ENCODE measurements around the gene METTL22.
"Not testable (repeated sequence)": the region's sequence is repeated elsewhere in the genome, so short reads cannot be mapped to it uniquely, and the experiment has no call there.

Gene METTL22

DNA sequence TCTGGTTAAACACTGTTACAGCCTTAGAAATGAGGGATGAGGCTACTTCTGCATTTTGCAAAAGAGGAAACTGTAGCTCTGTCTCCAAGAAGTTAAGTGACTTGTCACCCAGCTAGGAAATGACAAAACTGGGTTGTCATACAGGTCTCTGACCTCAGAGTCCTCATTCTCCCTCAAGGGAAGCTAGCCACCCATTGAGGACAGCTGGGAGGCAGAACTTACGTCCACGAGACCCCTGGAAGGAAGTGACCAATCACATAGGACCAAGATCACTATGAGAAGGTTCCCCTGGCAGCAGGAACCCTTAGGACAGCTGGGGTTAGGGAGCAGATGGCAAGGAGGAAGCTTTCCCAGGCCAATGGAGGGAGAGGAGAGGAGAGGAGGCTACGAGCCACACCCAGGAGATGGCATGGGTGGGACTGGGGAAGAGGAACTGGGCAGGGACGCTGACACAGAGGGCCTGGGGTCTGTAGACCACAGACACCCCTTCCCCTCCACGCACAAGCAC, 11.2 kb downstream of the METTL22 start:
- no peak for DNase-seq

DNA sequence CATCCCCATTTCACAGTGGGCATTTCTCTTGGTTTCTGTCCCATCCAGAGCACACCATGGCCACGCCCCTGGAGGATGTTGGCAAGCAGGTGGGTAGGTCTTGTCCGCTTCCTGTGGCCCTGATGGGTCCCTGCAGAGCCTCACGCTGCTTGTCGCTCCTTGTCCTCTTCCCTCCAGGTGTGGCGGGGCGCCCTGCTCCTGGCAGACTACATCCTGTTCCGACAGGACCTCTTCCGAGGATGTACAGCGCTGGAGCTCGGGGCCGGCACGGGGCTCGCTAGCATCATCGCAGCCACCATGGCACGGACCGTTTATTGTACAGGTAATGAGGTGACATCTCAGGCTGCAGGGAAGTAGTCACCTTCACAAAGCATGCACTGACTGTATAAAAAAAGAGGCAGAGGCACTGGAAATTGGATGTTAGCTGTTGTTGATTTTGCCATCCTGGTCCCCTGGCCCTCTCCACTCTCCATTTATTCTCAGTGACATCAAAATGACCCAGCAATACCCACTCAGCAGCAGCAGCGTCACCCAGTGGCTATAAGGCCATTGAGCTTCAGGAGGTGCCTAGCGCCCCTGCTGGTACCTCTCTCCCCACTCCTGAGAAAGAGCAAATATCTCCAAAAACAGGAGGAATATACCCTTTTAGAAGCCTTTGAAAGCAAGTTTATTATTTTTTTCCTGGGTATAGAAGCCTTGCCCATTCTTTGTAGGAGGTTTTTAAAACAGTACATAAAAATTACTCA, 13.7 kb downstream of the METTL22 start:
- DNase-seq, result no peak

DNA sequence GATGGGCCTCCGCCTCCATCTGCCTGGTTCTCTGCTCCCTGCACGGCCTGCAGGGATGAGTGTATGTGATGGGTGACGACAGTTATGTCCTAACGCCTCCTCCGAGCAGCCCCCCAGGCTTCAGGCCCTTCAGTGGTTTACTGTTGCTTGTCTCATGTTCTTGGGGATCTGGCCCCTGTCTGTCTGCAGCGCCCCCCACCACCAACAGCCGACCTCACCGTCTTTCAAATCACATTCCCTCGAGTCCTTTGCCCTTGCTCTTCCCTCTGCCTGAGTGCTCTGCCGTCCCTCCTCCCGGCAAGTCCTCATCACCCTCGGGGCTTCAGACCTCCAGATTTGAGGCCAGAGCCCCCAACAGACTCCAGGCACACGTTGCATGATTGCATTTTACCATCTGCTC, 18.2 kb downstream of the METTL22 start:
- DNase-seq, result no peak

DNA sequence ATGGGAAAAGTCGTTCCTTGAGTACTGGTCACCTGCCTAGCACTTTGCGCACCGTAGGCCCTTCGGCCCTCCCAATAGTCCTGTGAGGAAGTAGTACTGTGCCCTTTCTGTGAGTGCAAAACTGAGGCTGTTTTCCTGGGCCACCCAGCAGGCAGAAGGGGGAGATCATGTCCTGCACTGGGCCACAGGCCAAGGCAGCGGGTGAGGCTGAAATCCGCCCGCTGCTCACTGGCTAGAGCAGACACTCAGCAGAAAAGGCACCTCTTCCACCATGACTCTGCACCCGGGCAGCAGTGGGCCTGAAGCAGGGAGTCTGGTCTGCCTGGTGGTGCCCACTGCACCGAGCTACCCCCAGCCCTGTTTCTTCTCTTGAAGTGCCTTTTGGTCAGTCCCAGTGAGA, 20.2 kb downstream of the METTL22 start:
- DNase-seq, result no peak

DNA sequence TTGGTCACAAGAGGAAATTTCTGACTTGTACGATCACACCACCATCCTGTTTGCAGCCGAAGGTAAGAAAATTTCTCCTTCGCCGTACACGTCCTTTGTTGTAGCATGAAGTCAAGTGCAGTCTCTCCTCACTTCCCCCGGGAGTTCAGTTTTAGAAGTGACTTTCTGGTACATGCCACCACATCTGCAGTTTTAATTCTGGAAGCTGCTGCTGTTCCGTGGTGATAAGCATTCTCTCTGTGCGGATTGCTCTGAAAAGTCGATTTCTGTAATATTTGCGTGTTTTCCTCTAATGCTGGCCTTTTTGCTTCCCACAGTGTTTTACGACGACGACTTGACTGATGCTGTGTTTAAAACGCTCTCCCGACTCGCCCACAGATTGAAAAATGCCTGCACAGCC, 20.6 kb downstream of the METTL22 start:
- no peak for DNase-seq

DNA sequence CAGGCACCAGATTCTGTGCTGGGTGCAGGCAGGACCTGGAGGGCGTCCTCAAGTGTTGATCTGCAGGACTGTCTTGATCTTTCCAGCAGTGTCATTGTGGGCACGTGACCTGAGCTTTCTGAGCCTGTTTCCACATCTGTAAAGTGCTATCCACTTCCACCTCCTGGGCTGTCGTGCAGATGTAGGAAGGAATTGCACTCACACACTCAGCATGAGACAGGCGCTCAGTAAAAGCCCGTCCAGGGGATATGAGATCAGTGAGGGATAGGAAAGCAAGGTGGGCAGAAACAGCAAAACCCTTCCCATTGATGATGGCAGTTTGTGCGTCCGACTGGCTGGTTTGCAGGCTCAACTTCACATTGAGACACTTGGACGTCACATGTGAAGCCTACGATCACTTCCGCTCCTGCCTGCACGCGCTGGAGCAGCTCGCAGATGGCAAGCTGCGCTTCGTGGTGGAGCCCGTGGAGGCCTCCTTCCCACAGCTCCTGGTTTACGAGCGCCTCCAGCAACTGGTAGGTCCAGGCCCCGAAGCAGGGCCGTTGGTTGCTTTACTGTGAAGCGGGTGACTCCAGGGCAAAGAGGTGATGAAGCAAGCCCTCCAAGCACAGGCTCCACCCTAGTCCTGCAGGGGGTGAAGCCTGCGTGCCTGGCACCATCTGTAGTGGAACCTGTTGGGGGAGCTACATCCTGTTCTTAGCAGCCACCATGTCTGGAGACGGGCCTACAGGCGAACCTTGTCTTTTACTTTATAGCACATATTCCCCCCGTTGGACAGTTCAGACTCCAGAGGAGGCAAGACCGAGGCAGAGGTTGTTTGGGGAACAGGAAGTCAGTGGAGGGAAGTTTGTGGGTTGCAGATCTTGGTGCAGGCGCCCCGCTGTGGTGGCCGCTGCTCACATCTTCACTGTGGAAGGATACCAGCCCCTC, 23.0 kb downstream of the METTL22 start:
- no peak for DNase-seq

DNA sequence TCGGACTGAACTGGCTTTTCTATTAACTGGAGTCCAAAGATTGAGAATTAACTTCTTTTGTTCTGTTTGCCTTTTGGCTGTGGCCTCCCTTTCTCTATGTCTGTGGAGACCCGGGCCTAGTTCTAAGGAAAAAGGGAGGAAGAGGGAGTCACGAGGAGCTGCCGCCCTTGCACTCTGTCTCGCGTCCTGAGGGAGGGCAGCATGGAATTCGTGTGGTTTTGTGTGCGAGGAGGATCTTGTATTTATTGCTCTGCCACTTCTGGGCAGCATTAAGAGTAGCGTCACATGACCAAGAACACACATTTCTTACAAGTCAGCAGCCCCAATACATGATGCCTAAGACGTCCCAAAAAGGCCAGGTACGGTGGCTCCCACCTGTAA, 23.6 kb downstream of the METTL22 start:
- no peak for DNase-seq

DNA sequence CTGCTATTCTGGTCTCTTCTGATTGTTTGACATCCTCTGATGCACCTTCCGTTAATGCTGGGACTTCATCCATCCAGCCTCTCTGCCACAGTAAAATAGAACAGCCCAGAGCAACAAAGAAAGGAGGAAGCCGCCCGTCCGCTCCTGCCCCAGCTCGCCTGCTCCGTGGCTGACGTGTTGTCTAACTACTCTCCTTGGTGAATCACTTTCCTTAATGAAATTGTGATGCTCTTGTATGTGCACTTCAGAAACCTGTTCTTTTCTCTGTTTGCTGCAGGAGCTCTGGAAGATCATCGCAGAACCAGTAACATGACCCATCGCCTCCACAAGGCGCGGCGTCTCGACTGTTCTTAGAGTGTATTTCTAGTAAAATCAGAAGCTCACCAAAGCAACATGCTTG, 24.3 kb downstream of the METTL22 start:
- DNase-seq, result no peak

DNA sequence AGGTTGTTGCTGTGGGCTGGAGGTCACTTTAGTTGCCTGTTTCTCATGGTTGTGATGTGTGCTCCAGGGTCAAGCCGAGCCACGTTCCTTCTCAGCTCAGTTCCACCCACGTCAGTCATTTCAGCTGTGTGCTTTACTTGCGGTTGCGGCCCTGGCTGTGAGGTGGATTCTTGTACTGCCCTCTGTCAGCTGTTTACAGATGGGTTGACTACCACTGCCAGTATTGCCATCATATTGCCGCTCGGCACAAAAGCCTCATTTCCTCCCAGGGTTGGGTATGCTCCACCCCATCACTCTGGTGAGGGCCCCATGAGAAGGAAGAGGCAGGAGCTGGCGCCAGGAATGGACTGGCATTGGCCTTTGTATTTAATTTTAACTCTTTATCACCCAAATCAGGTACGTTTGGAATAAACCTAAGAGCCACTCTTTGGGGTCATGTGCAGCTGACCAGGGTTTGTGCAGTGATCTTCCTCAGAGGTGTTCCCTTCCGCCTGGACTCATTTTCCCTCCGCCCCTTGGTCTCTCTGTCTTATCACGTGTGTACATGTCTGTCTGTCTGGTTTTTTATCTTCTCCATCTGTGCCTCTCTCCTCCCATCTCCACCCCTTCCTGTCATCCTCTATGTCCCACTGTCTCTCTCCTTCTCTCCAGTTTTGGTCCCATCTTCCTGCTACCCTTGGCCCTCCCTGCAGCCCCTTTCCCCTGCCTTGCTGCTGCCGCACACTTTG, 25.0 kb downstream of the METTL22 start:
- no peak for DNase-seq

DNA sequence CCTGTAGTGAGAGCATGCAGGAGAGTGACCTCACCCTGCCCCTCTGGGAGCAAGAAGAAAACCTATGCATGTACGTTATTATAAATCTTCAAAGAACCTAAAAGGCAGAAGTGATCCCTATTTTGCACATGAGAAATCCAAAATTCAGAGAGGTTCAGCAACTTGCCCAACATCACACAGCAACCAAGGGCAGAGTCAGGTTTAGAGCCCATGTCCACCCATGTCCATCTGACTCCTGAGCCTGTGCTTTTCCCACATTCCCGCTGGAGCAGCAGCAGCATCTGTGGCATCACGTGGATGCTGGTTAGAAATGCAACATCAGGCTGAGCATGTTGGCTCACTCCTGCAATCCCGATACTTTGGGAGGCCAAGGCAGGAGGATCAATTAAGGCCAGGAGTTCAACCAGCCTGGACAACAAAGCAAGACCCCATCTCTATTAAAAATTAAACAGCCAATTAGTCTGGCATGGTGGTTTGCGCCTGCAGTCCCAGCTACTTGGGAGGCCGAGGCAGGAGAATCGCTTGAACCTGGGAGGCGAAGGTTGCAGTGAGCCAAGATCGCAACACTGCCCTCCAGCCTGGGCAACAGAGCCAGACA, 26.3 kb downstream of the METTL22 start:
- DNase-seq, result no peak

DNA sequence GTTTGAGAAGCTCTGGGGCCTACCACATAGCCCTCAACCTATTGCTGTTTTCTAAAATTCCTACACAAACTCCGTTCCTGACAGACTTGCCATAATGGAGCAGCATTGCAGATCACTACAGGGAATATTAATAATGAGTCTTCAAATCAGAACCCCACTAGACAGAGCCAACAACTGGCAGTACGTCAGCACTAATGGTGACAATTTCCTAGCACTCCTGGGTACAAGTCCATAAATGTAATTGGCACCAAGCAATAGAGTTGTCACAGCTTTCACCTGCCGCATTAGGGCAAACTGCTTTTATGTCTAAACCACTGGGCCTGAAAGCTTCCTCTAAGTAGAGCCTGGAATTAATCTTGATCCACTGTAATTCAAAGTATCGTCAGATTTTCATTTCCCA, 27.4 kb downstream of the METTL22 start:
- no peak for DNase-seq

DNA sequence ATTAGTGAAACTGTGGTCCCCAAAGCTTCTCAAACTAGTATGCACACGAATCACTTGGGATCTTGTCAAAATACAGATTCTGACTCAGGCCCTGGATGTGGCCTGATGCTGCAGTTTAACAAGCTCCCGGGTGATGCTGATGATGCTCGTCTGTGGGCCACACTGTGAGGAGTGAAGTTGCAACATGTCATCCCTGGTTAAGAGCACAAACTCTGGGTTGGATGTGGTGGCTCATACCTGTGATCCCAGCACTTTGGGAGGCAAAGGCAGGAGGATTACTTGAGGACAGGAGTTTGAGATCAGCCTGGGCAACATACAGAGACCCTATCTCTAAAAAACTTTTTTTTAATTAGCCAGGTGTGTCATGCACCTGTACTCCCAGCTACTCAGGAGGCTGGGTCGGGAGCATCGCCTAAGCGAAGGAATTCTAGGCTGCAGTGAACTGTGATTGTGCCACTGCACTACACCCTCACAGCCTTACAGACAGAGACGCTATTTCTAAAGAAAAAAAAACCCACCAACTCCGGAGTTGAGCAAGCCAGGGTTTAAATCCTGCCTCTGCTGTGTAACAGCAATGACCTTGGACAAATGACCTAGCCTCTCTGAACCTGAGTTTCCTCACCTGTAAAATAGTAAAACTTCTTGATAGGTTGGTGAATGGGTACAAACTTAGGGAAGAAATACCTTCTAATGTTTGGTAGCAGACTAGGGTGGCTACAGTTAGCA, 28.5 kb downstream of the METTL22 start:
- DNase-seq, result no peak

DNA sequence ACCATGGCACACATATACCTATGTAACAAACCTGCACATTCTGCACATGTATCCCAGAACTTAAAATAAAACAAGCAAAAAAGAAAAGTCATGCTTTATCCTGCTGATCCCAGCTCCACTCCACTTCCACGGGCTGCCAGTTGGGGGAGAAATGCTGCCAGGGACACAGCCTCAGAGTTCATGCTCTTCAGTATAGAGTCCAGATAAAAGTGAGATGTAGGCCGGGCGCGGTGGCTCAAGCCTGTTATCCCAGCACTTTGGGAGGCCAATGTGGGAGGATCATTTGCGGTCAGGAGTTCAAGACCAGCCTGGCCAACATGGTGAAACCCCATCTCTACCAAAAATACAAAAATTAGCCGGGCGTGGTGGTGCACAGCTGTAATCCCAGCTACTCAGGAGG, 30.5 kb downstream of the METTL22 start:
- not testable (repeated sequence) for DNase-seq

DNA sequence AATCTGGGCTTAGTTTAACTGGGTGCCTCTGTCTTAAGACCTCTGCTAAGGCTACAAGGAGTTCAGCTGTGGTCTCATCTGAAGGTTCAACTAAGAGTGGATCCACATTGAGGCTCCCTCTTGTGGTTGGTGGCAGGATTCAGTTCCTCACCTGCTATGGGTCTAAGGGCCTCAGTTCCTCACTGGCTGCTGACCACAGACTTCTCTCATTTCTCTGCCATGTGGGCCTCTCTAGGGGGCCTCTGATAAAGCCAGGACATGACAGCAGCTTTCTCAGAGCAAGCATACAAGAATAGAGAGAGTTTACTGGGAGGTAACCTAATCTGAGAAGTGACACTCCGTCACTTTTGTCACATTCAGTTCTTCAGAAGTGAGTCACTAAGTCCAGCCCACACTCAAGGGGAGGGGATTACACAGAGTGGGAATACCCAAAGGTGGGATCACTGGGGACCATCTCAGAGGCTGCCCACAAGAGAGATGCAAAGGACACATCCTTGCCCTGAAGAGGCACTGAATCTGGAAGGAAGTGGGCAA, 33.8 kb downstream of the METTL22 start:
- DNase-seq, result no peak

DNA sequence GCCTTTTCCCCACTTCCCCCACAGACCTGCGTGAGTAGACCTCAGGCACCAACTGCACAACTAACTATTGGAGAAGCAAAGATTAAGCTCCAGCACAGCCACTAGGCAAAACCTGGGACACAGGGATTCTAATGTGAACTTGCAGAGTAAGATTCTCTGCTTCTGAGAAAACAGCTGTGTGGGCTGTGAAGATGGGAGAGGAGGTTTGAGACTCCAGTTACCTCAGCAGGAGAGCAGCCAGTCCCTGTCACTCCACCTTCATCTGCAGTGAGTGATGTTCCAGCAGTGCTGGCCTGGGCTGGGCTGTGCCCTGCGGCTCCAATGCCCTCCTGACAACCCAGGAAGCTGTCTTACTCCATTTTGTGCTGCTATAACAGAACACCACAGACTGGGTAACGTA, 34.9 kb downstream of the METTL22 start:
- no peak for DNase-seq

DNA sequence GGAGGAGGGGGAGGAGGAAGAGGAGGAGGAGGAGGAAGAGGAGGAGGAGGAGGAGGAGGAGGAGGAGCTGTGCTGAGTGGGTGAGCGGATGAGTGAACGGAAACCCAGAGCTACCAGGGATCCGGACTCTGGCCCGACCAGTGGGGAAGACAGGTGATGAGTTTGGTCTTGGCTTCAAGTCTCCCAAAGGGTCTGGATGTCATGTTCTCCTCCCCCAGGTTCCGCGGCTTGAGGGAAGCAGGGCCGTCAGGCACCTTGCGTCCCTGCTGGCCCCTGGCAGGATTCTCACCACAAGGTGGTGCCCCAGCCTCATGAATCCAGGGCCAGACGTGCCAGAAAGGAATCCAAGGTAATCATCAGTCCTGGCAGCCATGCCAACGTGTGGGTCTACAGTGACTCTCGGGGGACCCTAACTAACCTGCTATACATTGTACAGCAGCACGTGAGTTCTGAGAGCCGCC, 39.4 kb downstream of the METTL22 start:
- DNase-seq, result no peak

DNA sequence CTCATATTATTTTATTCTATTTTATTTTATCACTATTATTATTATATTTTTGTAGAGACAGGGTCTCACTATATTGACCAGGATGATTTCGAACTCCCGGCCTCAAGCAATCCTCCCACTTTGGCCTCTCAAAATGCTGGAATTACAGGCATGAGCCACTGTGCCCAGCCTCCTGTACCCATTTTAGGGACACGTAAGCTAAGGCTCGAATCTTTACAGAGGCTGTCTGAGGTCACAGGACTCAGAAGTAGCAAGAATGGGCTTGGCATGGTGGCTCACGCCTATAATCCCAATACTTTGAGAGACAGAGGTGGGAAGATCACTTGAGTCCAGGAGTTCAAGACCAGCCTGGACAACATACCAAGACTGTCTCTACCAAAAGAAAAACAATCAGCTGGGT, 40.2 kb downstream of the METTL22 start:
- no peak for DNase-seq

DNA sequence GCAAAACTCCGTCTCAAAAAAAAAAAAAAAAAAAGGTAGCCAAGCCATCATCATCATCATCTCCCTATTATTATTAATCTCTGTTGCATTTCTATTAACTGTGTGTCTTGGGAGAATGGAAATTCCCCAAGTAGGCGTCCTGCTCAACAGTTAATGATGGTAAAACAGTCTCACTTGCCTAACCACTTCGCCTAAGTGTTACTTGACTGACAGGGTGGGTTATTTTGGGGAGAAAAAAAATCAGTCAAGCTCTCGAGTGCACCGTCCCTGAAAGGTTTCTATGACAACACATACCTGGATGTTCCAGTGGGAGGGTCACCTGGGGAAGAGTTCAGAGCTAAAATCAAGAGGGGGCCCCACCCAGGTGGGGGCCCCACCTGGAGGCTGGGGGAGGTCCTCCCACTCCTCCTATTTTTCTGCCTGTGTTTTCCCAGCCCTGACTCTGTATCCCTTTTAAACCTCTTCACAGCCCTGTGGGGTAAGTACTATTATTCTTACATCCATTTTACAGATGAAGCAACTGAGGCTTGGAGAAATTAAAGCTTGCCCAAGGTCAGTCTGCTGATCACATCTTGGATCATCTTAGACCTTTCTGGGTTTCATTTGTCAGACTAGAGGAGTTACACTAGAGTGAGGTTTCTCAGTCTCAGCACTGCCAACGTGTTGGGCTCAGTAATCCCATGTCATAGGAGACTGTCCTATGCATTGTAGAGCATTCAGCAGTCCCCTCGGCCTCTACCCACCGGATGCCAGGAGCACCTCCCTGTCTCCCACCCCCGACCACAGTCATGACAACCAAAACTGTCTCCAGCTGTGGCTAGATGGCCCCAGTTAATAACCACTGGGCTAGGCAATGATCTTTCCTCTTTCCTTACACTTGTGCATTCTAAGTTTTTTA, 41.9 kb downstream of the METTL22 start:
- no peak for DNase-seq

DNA sequence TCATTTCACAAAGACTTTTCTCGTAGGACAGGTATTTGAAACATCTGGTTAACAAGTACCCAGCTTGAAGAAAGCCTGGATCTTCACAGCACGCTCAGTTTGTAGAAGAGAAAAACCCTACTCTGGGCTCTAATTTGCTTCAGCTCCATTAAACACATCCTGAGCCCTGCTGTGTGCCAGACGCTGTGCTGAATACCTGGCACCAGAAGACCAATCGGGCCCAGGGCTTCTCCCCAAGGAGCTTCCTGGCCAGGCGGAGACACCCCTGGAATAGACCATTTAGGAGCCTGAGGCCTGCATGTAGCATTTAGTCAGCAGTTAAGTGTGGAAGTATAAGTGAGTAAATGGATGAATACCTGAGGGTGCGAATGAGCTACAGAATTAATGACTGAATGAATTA, 44.0 kb downstream of the METTL22 start:
- no peak for DNase-seq

DNA sequence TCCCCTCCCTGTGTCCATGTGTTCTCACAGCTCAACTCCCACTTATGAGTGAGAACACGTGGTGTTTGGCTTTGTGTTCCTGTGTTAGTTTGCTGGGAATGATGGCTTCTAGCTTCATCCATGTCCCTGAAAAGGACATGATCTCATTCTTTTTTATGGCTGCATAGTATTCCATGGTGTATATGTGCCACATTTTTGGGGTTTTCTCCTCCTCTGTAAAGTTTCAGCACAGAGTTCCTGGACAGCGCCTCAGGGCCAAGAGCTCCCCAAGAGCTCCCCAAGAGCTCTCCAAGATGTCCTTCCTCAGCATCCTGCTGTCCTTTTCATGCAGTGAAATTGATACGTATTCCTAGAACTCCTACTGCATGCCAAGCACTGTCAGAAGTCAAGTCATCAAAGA, 46.0 kb downstream of the METTL22 start:
- no peak for DNase-seq

DNA sequence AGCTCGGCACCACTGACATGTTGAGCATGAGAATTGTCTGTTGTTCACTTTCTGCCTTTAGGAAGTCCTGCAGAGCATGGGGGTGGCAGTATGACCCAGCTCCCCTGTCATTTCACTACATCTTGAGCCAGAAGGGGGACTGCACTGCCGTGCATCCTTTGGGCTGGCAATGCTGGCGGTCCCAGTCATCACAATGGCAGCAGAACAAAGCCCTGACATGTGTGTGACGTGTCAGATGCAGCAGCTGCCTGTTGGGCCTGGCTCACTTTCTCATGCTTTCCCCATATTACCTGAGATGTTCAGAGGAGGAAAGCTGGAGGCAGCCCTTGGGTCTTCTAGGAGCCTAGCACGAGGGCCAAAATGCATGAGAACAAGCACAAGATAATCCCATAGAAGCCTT, 46.6 kb downstream of the METTL22 start:
- no peak for DNase-seq
